Fibroblast of mammary gland (primary cell): Measurements from ENCODE around the gene DRD1.
"Not testable (repeated sequence)": the region's sequence is repeated elsewhere in the genome, so short reads cannot be mapped to it uniquely, and the experiment has no call there.

ENCODE experiments used
- DNase-seq: peaks from one replicate; pipeline ENCODE4 v3.0.0-alpha.2; 2010; ENCODE audit warnings: low read depth
- H3K4me3 ChIP-seq: 2 replicates; pipeline ENCODE4 v1.5.1; 2011; ENCODE audit warnings: low read depth, mild to moderate bottlenecking, low read length, moderate library complexity; ENCODE audit not compliant: control insufficient read depth
- CTCF ChIP-seq: conservative IDR thresholded peaks from 2 replicates; pipeline ENCODE4 v1.5.1; 2011; ENCODE audit warnings: low read depth, low read length, inconsistent platforms; ENCODE audit not compliant: control insufficient read depth, insufficient read depth

The DRD1 gene

GRCh38 chr5:175418251-175418650 lies 25.7 kb downstream of the DRD1 start:
- H3K4me3 ChIP-seq: no peak overlapping the region
- no peak for TF ChIP-seq CTCF
- no peak for DNase-seq

- DNase-seq: no peak
- H3K4me3 ChIP-seq: no peak overlapping the region
- TF ChIP-seq CTCF: no peak
These were observed 26.6 kb downstream of the DRD1 start for GRCh38 chr5:175417384-175417783.

DNA sequence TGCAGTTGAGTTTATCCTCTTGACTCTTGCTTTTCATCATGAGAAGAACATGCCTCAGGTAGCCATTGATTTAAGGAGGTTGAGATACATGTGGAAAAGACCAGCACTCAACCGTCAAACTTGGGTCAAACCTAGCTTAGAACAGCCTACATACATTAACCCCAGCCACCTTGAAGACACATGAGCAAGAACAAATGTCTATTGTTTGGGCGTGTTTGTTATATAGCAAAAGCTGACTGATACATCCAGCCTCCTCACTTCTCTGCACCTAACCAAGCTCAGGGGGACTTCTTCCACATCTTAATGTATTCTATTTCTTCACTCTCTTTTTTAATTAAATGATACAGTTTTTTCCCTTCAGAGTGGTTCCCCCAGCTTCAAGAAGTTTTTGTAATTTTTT lies 28.7 kb downstream of the DRD1 start:
- DNase-seq: no peak
- no peak for TF ChIP-seq CTCF
- no peak overlapping the region for H3K4me3 ChIP-seq

DNA sequence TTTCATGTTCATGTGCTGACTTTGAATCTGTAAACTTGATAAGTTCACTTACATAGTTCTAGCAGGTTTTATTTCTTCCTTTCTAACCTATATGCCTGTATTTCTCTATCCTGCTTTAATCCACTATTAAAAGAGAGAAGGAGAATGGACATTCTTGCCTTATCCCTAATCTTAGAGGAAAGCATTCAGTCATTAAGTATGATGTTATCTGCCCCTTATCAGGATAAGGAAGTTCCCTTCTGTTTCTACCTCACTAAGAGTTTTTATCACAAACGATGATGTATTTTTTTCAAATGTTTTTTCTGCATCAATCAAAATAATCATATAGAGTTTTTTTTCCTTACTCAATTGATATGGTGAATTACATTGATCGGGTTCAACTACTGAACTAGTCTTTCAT lies 33.1 kb downstream of the DRD1 start:
- DNase-seq: no peak
- no peak for TF ChIP-seq CTCF

GRCh38 chr5:175406300-175406699 lies 37.7 kb downstream of the DRD1 start:
- no peak for TF ChIP-seq CTCF
- H3K4me3 ChIP-seq: no peak overlapping the region
- no peak for DNase-seq

More for the DNA sequence above, 33.1 kb downstream of the DRD1 start:
- no peak overlapping the region for H3K4me3 ChIP-seq

- not testable (repeated sequence) for H3K4me3 ChIP-seq, DNase-seq
These were observed 46.2 kb downstream of the DRD1 start for GRCh38 chr5:175397590-175398297.

DNA sequence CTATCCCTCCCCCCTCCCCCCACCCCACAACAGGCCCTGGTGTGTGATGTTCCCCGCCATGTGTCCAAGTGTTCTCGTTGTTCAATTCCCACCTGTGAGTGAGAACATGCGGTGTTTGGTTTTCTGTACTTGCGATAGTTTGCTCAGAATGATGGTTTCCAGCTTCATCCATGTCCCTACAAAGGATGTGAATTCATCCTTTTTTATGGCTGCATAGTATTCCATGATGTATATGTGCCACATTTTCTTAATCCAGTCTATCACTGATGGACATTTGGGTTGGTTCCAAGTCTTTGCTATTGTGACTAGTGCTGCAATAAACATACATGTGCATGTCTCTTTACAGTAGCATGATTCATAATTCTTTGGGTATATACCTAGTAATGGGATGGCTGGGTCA lies 48.6 kb downstream of the DRD1 start:
- not testable (repeated sequence) for DNase-seq, H3K4me3 ChIP-seq

DNA sequence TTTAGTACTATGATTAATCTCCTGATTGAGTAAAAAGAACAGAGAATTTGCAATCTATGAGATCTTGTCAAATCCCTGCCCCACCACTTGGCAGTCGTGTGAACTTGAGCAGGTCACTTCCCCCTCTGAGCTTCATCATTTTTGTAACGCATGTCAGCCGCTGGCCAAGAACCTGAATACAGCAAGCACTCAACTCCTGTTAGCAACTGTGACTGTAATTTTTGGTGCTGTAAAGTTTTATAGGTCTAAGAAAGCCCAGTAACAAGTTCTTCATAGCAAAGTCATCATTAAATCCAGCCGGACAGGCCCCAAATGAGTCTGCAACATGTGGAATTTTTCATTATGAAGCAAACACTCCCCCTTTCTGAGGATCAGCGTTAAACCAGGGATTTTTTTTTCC lies 49.4 kb downstream of the DRD1 start:
- no peak for DNase-seq
- no peak overlapping the region for H3K4me3 ChIP-seq
- TF ChIP-seq CTCF: no peak
